Panc1 (cell line): ENCODE results near the gene ARHGAP6.

Experiments
- CTCF ChIP-seq: fragments of 450-650 bp; IDR thresholded peaks from 2 replicates; pipeline ENCODE4 v1.5.1; 2017; ENCODE audit warnings: mild to moderate bottlenecking
- POLR2AphosphoS5 ChIP-seq: IDR thresholded peaks from 2 replicates; pipeline ENCODE4 v1.6.1; 2012; ENCODE audit warnings: mild to moderate bottlenecking, low read depth, low read length, moderate library complexity

GRCh38 chrX:11558972-11559371, 106.7 kb downstream of the ARHGAP6 start:
- TF ChIP-seq CTCF (peak; percentile 40), POLR2AphosphoS5 (no peak)
